ENCODE results near the gene OPN1MW2.
"Not testable (repeated sequence)": the region's sequence is repeated elsewhere in the genome, so short reads cannot be mapped to it uniquely, and the experiment has no call there.

OPN1MW2 gene

DNA sequence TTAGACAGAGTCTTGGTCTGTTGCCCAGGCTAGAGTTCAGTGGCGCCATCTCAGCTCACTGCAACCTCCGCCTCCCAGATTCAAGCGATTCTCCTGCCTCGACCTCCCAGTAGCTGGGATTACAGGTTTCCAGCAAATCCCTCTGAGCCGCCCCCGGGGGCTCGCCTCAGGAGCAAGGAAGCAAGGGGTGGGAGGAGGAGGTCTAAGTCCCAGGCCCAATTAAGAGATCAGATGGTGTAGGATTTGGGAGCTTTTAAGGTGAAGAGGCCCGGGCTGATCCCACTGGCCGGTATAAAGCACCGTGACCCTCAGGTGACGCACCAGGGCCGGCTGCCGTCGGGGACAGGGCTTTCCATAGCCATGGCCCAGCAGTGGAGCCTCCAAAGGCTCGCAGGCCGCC is at the start of gene OPN1MW2:
TSS of gene OPN1MW2 (plus strand) at position 301 of the 400 bp plus-strand sequence. CDS start at position 361, 60 bp downstream.
- DNase-seq; in situ Hi-C loops (cut with HindIII; ENCODE audit: low pct_ligation_motif_present, low pct_unique_long_range_greater_than_20kb, low sequenced_read_pairs): not testable (repeated sequence)

DNA sequence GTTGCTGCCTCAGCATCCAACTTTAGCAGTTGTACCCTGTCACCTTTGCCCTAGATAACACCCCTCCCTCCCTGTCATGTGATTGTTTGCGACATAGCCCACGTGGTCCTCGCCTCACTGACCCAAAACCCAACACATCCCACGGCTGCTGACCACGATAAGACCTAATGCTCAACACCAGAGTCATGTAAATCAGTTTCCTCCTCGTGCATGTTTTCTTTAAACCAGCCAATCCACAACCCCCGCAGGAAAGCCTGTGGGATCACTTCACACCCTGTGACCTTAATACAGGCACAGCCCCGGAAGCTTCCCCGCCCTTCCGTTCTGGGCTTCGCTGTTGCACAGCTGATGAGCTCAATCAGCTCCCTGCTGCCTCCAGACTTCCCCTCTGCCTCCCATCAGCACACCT is 47.0 kb upstream of the OPN1MW2 start:
- DNase-seq; in situ Hi-C loops (cut with HindIII; ENCODE audit: low pct_ligation_motif_present, low pct_unique_long_range_greater_than_20kb, low sequenced_read_pairs): not testable (repeated sequence)

DNA sequence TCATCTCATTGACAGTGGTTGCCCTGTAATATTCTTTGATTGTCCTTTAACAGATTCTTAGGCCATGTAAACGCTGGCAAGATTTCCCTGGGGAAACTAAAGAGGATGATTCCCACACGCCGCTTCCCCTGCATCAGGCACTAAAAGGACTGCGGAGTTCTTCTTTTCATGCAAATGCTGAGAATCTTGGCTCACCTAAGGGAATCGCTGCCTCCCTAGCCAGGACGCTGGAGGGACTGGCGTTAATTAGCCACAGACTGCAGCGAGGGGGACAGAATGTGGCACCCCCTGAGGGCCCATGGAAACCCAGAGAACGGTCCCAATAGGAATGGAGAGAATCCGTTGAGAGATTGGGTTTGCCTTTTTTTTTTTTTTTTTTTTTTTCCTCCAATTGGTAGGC is 45.2 kb upstream of the OPN1MW2 start:
- DNase-seq; in situ Hi-C loops (cut with HindIII; ENCODE audit: low pct_ligation_motif_present, low pct_unique_long_range_greater_than_20kb, low sequenced_read_pairs): not testable (repeated sequence)

DNA sequence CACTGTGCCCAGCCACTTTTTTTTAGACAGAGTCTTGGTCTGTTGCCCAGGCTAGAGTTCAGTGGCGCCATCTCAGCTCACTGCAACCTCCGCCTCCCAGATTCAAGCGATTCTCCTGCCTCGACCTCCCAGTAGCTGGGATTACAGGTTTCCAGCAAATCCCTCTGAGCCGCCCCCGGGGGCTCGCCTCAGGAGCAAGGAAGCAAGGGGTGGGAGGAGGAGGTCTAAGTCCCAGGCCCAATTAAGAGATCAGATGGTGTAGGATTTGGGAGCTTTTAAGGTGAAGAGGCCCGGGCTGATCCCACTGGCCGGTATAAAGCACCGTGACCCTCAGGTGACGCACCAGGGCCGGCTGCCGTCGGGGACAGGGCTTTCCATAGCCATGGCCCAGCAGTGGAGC is 37.3 kb upstream of the OPN1MW2 start, which contains the start of gene OPN1MW:
TSS of gene OPN1MW (plus strand) at position 301 of the 400 bp plus-strand sequence. CDS start at position 383, 82 bp downstream.
- DNase-seq; in situ Hi-C loops (cut with HindIII; ENCODE audit: low pct_ligation_motif_present, low pct_unique_long_range_greater_than_20kb, low sequenced_read_pairs): not testable (repeated sequence)

DNA sequence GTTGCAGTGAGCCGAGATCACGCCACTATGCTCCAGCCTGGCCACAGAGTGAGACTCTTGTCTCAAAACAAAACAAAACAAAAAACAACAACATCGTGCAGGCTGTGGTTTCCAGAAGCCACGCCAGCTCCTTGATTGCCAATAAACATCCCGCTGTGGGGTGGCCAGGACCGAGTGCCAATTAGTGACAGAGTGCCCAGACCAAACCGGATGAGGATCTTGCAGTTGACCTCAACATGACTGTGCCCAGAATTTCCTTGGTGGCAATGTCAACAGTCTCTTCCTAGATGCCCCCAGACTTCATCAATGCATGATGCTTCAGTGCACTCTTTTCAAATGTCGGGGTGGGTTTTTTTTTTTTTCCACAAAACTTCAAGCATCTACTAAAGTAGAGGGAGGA is 35.8 kb upstream of the OPN1MW2 start:
- in situ Hi-C loops (cut with HindIII; ENCODE audit: low pct_ligation_motif_present, low pct_unique_long_range_greater_than_20kb, low sequenced_read_pairs); DNase-seq: not testable (repeated sequence)

DNA sequence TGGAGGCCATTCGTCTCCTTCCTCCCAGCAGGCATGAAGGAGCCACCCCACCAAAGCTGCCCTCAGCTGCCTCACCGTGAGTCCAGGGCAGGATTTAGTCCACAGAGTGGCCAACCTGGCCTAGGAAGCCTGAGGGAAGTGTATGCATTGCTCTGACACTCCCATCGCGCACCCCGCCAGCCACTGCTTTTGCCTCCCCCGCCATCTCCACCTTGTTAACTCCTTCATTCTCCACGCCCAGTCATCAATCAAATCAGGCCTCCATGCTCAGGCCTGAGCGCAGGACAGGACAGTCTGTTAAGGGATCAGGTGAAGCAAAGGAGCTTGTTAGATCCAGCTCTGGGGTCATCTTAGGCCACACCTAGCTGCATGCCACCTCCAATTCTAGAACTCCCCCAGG is 26.7 kb upstream of the OPN1MW2 start:
- DNase-seq; in situ Hi-C loops (cut with HindIII; ENCODE audit: low pct_ligation_motif_present, low pct_unique_long_range_greater_than_20kb, low sequenced_read_pairs): not testable (repeated sequence)

DNA sequence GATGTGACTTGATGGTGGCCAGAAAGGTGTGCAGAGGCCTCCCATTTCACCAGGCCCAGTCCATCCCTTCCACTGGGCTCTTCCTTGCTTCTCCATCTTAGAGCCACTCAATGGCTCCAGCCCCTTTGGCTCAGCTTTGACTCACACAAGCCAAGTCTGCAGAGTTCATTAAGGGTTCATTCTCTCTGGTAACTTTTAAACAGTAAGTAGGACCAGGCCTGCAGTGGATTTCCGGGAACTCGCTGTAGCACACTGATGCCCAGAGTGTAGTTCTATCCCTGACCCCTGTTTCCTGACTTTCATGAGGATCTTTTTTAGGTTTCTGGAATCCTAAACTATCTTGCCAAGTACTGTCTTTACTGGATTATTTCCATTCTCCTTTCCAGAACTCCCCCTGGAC is 25.2 kb upstream of the OPN1MW2 start:
- DNase-seq; in situ Hi-C loops (cut with HindIII; ENCODE audit: low pct_ligation_motif_present, low pct_unique_long_range_greater_than_20kb, low sequenced_read_pairs): not testable (repeated sequence)

DNA sequence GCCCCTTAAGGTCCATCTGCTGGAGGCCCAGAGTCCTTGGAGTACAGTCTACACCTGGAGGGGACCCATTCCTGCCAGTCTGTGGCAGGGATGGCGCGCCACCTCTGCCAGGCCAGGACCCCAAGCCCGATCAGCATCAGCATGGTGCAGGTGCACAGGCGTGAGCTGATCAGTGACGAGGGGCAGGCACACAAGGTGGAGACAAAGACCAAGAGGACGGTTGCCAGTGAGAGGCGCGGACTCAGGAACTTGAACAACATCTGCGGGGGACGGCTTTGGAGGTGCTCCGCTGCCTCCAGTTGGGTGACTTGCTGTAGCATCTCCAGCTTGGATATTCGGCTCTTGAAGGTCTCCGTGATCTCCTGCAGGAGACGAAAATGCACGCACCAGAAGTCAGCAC is 23.1 kb upstream of the OPN1MW2 start:
- DNase-seq; in situ Hi-C loops (cut with HindIII; ENCODE audit: low pct_ligation_motif_present, low pct_unique_long_range_greater_than_20kb, low sequenced_read_pairs): not testable (repeated sequence)

DNA sequence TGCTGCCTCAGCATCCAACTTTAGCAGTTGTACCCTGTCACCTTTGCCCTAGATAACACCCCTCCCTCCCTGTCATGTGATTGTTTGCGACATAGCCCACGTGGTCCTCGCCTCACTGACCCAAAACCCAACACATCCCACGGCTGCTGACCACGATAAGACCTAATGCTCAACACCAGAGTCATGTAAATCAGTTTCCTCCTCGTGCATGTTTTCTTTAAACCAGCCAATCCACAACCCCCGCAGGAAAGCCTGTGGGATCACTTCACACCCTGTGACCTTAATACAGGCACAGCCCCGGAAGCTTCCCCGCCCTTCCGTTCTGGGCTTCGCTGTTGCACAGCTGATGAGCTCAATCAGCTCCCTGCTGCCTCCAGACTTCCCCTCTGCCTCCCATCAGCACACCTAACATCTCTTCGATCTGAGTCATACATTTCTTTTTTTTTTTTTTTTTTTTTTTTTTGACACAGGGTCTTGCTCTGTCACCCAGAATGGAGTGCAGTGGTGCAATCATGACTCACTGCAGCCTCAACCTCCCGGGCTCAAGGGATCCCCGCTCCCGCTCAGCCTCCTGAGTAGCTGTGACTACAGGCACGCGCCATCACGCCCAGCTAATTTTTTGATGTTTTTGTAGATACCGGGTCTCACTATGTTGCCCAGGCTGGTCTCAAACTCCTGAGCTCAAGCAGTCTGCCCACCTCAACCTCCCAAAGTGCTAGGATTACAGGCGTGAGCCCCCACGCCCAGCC is 9.7 kb upstream of the OPN1MW2 start:
- in situ Hi-C loops (cut with HindIII; ENCODE audit: low pct_ligation_motif_present, low pct_unique_long_range_greater_than_20kb, low sequenced_read_pairs); DNase-seq: not testable (repeated sequence)

DNA sequence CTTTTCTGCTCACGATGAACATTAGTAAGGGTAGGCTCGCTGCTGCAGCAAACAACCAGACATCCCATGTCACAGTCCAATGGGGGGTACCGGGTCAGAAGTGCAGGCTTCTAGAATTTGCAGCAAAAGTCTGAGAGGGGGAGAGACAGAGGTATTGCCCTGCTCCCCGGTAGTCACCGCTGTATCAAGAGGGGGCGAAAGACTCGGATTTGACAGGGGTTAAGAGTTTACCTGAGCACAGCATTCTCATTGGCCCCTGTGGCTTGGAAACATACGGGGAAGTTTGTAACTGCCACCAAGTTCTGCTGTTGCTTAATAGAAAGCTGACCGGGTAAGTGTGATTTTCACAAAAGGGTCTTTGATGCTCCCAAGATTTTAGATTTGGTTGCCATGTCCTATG is 8.5 kb upstream of the OPN1MW2 start:
- DNase-seq; in situ Hi-C loops (cut with HindIII; ENCODE audit: low pct_ligation_motif_present, low pct_unique_long_range_greater_than_20kb, low sequenced_read_pairs): not testable (repeated sequence)

DNA sequence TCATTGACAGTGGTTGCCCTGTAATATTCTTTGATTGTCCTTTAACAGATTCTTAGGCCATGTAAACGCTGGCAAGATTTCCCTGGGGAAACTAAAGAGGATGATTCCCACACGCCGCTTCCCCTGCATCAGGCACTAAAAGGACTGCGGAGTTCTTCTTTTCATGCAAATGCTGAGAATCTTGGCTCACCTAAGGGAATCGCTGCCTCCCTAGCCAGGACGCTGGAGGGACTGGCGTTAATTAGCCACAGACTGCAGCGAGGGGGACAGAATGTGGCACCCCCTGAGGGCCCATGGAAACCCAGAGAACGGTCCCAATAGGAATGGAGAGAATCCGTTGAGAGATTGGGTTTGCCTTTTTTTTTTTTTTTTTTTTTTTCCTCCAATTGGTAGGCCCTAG is 8.1 kb upstream of the OPN1MW2 start:
- DNase-seq; in situ Hi-C loops (cut with HindIII; ENCODE audit: low pct_ligation_motif_present, low pct_unique_long_range_greater_than_20kb, low sequenced_read_pairs): not testable (repeated sequence)

DNA sequence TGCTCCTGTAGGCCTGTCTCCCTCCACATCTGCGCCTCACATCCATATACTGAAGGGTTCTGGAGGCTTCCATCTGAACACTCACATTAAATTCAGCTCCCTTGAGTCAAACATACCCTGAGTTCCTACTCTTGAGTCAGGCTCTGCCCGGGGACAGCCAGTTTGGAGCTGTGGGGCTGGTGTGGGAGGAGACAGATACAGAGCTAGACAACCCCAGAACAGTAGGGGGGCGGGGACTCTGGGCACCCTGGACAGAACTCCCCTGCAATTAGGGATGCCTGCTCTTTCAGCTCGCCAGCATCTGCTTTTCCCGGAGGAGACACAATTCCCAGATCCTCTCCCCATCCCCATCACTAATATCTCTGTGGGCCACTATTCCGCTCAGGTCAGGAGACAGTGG is 5.7 kb downstream of the OPN1MW2 start:
- in situ Hi-C loops (cut with HindIII; ENCODE audit: low pct_ligation_motif_present, low pct_unique_long_range_greater_than_20kb, low sequenced_read_pairs); DNase-seq: not testable (repeated sequence)

DNA sequence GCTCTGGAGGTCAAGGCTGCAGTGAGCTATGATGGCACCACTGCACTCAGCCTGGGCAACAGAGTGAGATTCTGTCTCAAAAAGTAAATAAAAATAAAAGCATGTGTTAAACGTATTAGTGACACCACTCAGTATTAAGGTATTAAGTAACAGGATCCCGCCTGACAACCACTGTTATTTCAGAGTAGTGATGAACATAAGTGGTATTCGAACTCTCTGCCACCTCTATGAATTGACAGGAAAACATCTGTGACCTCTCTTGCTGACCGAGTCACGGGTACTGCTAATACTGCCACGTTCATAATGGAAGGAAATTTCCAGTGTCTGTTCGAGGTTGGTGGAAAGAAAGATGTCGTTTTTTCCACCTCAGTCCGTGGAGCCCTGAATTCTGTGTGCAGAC is 7.2 kb downstream of the OPN1MW2 start:
- in situ Hi-C loops (cut with HindIII; ENCODE audit: low pct_ligation_motif_present, low pct_unique_long_range_greater_than_20kb, low sequenced_read_pairs); DNase-seq: not testable (repeated sequence)

DNA sequence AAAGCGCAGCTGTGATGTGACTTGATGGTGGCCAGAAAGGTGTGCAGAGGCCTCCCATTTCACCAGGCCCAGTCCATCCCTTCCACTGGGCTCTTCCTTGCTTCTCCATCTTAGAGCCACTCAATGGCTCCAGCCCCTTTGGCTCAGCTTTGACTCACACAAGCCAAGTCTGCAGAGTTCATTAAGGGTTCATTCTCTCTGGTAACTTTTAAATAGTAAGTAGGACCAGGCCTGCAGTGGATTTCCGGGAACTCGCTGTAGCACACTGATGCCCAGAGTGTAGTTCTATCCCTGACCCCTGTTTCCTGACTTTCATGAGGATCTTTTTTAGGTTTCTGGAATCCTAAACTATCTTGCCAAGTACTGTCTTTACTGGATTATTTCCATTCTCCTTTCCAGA is 11.9 kb downstream of the OPN1MW2 start:
- in situ Hi-C loops (cut with HindIII; ENCODE audit: low pct_ligation_motif_present, low pct_unique_long_range_greater_than_20kb, low sequenced_read_pairs); DNase-seq: not testable (repeated sequence)

DNA sequence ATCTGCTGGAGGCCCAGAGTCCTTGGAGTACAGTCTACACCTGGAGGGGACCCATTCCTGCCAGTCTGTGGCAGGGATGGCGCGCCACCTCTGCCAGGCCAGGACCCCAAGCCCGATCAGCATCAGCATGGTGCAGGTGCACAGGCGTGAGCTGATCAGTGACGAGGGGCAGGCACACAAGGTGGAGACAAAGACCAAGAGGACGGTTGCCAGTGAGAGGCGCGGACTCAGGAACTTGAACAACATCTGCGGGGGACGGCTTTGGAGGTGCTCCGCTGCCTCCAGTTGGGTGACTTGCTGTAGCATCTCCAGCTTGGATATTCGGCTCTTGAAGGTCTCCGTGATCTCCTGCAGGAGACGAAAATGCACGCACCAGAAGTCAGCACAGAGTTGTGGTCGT is 14.1 kb downstream of the OPN1MW2 start:
- DNase-seq; in situ Hi-C loops (cut with HindIII; ENCODE audit: low pct_ligation_motif_present, low pct_unique_long_range_greater_than_20kb, low sequenced_read_pairs): not testable (repeated sequence)

DNA sequence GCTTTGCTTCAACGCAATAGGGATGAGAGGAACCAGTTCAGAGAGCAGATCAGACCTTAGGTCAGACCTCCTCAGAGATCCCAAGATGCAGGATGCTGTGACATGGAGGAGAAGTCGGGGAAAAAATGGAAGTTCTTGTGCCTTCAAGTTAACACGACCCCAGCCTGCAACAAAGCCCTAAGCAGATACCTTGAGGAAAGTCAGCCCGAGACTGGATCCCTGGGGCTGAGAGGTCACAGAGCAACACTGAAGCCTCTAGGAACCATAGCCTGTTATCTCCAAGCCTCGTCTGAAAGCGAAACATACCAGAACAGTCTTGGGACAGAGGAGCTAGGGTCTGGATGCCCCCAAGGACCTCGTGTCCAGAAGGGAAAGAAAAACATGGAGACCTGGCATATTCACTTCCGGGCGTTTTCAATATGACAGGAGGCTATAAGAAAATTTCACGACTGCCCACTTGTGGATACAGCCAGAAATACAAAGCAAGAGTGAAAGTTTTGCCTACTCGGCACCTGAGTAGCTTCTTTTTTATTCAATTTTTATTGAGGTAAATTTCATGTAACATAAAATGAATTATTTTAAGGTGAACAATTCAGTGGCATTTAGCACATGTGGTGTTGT is 19.5 kb downstream of the OPN1MW2 start:
- in situ Hi-C loops (cut with HindIII; ENCODE audit: low pct_ligation_motif_present, low pct_unique_long_range_greater_than_20kb, low sequenced_read_pairs); DNase-seq: not testable (repeated sequence)

DNA sequence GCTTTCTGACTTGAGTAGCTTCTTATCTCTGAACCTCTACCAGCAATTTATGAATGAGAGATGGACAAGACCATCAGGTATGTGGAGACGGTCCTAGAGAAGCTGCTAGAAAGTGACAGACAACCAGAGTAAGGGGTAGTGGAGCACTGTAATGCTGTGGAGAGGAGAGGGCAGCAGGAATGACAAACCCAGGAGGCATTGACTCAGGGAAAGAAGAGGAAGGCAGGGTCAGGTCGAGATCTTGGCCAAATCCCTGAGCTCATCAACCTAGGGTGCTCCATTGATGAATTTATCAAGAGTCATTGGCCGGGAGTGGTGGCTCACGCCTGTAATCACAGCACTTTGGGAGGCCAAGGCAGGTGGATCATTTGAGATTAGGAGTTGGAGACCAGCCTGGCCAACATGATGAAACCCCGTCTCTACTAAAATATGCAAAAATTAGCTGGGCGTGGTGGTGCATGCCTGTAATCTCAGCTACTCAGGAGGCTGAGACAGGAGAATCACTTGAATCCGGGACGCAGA is 20.5 kb downstream of the OPN1MW2 start:
- in situ Hi-C loops (cut with HindIII; ENCODE audit: low pct_ligation_motif_present, low pct_unique_long_range_greater_than_20kb, low sequenced_read_pairs); DNase-seq: not testable (repeated sequence)

DNA sequence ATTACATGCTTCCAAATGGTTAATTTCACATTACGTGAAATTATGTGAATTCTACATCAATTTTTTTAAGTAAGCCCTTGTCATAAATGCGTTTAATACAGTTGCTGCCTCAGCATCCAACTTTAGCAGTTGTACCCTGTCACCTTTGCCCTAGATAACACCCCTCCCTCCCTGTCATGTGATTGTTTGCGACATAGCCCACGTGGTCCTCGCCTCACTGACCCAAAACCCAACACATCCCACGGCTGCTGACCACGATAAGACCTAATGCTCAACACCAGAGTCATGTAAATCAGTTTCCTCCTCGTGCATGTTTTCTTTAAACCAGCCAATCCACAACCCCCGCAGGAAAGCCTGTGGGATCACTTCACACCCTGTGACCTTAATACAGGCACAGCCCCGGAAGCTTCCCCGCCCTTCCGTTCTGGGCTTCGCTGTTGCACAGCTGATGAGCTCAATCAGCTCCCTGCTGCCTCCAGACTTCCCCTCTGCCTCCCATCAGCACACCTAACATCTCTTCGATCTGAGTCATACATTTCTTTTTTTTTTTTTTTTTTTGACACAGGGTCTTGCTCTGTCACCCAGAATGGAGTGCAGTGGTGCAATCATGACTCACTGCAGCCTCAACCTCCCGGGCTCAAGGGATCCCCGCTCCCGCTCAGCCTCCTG is 28.0 kb downstream of the OPN1MW2 start:
- in situ Hi-C loops (cut with HindIII; ENCODE audit: low pct_ligation_motif_present, low pct_unique_long_range_greater_than_20kb, low sequenced_read_pairs), result not testable (repeated sequence)

DNA sequence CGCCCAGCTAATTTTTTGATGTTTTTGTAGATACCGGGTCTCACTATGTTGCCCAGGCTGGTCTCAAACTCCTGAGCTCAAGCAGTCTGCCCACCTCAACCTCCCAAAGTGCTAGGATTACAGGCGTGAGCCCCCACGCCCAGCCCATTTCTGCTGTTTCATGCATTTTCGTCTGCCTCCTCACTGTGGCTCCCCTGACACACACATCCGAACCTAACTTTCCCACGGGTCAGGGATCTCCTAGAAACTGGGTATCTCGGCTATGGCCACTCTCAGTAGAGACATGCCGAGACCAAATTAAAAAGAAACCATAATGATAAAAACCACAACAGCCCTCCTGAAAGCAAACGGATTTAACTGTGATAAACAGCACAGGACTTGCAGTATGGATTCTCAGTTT is 28.5 kb downstream of the OPN1MW2 start:
- DNase-seq; in situ Hi-C loops (cut with HindIII; ENCODE audit: low pct_ligation_motif_present, low pct_unique_long_range_greater_than_20kb, low sequenced_read_pairs): not testable (repeated sequence)

More for the DNA sequence above, 28.0 kb downstream of the OPN1MW2 start:
- not testable (repeated sequence) for DNase-seq
